Activated CD8-positive, alpha-beta memory T cell treated with anti-CD3 and anti-CD28 coated beads for 4 hours (primary cell): ENCODE measurements around the gene SLC35F6.
"Not testable (repeated sequence)": the region's sequence is repeated elsewhere in the genome, so short reads cannot be mapped to it uniquely, and the experiment has no call there.

ENCODE experiments used
- DNase-seq, 2 donors: peaks; one replicate each; pipeline ENCODE4 v3.0.0-alpha.2; 2020; ENCODE audit warnings: low read depth in 2 of 2

SLC35F6 gene

DNA sequence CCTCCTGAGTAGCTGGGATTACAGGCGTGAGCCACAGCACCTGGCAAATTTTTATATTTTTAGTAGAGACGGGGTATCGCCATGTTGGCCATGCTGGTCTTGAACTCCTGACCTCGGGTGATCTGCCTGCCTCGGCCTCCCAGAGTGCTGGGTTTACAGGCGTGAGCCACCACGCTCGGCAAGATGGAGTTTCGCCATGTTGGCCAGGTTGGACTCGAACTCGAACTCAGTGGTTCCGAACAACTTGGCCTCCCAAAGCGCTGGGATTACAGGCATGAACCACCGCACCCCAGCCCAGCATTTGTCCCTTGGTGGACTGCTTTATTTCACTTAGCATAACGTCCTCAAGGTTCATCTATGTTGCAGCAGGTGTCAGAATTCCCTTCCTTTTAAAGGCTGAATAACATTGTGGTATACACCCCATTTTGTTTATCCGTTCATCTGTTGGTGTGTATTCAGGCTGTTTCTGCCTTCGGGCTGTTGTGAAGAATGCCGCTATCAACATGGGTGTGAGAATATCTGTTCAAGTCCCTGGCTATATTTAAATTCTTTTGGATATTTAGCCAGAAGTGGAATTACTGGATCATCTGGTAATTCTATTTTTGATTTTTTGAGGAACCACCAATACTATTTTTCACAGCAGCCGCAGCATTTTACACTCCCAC is 20.6 kb downstream of the SLC35F6 start:
- DNase-seq = no peak

DNA sequence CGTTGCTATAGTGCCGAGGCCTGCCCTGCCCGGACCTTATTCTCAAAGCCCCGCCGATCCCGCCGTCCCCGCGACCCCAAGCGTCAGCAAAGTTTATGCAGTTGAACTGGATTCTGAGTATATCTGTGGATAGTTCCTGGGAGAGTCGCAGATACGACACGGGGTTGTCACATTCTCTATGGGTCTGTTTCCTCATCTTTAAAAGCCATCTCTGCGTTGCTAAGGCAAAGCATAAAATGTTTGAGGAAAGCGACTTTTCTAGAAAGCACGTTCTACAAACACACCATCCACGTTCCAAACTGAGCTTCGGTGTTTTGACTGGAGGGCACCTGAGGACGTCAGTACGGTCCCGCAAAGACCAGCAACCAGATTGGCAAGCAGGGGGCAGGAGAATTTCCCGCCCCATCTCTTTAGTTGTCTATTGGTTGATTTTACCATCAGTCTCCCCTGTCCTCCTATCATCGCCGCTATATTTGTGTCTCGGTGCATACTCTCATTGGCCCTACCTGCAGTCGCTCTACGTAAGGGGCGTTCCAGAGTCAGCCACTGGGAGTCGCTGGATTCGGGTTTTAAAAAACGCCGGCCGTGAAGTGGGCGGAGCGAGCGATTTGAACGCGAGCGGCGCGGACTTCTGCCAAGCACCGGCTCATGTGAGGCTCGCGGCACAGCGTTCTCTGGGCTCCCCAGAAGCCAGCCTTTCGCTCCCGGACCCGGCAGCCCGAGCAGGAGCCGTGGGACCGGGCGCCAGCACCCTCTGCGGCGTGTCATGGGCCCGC is 21.5 kb downstream of the SLC35F6 start, which contains the start of gene CENPA:
Gene CENPA (plus strand): TSS at position 626 of the 776 bp plus-strand sequence. CDS start 141 bp downstream, at position 767.
- peak; percentile 89 to 91 for DNase-seq

DNA sequence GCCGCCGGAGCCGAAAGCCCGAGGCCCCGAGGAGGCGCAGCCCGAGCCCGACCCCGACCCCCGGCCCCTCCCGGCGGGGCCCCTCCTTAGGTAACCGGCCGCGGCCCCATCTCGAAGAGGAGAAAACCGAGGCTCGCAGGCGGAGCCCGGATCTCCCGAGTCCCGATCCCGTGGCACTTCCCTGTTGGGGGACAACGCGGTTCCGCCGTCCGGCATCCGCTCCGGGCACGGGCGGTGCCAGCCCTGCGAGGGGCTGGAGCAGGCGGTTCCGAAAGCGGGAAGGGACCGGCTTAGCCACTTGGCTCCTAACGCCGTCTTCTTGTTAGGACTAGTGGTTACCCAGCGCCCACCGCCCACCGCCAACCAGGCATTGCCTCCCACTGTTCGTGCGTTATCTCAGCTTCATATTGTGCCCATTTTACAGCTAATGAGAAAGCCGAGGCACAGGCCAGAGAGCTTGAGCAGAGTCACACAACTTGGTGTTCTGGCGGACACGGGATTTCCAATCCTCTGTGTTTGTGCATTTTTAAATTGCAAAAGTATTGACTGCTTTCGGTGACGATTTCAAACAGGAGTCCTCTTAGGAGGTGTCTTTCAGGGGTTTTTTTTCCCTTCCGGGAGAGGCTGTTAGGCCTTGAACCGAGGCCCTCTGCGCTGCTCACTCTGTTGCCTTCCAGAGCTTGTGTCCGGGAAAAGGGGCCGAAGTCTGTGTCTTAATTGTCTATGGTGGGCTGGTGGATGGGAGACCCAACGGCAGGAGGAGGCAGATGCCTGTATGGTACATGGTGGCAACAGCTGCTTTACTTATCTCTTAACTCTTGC is 22.3 kb downstream of the SLC35F6 start:
- no peak for DNase-seq

DNA sequence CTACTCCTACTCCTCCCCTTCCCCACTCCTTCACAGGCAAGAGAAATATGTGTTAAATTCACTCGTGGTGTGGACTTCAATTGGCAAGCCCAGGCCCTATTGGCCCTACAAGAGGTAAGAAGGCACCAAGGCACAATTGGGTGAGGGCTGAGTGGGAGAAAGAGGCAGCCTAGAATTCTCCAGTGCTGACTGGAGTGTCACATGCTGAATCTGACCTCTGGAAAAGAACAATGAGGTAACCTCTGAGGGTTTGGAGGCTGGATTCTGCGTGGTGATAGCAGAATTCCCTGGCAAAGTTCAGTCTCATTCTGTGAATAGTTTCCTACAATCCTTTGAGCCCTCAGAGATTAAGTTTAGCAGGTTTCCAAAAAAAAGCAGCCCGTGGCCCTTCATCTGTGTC is 28.6 kb downstream of the SLC35F6 start:
- no peak for DNase-seq

DNA sequence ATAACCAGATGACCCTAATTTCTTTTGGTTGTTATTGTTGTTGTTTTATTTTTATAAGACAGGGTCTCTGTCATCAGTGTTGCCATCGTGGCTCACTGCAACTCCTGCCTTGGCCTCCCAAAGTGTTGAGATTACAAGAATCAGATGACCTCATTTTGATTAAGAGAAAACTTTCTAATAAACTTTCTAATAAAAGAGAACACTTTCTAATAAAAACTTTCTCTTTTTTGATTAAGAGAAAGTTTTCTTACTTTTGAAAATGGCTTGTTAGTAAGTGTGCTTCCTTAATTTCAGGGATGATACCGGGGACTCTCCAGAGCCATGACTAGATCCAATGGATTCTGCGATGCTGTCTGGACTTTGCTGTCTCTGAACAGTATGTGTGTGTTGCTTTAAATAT is 29.4 kb downstream of the SLC35F6 start:
- no peak for DNase-seq

- DNase-seq = not testable (repeated sequence)
Measured at GRCh38 chr2:26795135-26795534, 31.1 kb downstream of the SLC35F6 start.

- no peak for DNase-seq
Measured at GRCh38 chr2:26801328-26801727, 37.2 kb downstream of the SLC35F6 start.

- no peak for DNase-seq
Measured at GRCh38 chr2:26801796-26802195, 37.7 kb downstream of the SLC35F6 start.

DNA sequence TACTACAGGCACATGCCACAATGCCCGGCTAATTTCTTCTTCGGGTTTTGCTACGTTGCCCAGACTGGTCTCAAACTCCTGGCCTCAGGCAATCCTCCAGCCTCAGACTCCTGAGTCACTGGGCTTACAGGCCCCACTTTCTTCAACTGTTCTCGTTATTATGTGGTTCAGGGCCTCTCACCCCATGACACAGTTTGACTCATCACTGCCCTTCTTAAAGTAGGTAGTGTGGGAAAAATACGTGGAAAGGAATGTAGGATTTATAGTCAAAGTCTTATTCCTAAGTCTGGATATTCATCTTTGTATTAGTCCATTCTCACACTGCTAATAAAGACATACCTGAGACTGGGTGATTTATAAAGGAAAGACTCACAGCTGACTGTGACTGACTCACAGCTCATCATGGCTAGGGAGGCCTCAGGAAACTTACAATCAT is 41.2 kb downstream of the SLC35F6 start:
- DNase-seq = no peak

- DNase-seq = no peak
Measured at GRCh38 chr2:26807788-26808460, 43.8 kb downstream of the SLC35F6 start.

- DNase-seq = no peak
Measured at GRCh38 chr2:26809211-26809610, 45.1 kb downstream of the SLC35F6 start.

DNA sequence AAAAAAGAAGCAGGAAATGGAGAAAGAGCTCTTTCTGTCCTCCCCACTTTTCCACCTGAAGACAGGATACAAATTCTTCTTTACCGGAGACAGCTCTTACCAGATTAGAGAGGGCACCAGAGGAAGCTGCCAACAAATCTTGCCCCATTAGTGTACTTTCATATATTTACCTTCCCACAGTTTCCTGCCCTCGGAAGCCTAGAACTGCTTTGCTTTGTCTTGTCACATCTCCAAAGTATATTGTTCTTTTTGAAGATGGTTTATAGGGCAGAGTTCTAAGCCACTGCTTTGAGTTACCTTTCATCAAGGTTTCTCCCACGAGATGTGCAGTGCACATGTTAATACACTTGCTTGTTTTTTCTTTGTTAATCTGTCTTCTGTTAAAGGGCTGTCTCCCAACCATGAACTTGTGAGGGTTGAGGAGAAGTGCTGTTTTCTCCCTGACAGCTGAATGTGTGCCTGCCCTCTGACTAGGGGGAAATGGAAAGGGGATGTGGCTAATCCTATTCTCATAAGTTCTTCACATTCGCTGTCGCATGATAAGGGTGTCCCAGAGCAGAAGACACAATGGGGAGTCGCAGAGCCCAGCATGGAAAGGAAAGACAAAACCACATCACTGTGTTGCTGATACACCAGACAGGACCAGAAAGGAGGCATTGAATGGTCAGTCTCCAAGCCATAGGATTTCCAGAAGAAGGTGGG is 45.9 kb downstream of the SLC35F6 start:
- DNase-seq = no peak

GRCh38 chr2:26811261-26811660 is 47.2 kb downstream of the SLC35F6 start:
- DNase-seq = no peak

GRCh38 chr2:26811791-26812694 is 48.0 kb downstream of the SLC35F6 start:
- no peak for DNase-seq

GRCh38 chr2:26812731-26813130 is 48.6 kb downstream of the SLC35F6 start:
- no peak for DNase-seq

GRCh38 chr2:26814072-26814765 is 50.1 kb downstream of the SLC35F6 start:
- not testable (repeated sequence) for DNase-seq

DNA sequence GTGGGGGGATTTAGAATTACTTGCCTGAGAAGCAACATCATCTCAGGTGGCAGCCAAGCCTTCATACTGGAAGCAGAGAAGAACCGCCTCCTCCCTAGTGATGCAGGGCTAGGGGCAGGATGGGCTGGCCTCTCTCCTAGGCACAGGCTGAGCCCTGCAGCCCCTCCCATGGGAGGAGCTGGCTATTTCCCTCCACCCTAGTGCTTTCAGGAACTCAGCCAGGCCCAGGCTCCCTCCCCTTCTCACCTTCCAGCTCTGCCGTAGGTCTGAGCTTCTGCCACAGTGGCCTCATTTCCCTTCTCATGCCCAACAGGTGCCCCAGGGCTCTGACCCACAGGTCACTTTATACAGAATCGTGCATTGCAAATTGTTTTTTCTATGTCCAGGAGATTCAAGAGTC is 52.8 kb downstream of the SLC35F6 start:
- no peak for DNase-seq

GRCh38 chr2:26818255-26818654 is 54.2 kb downstream of the SLC35F6 start:
- DNase-seq = no peak

GRCh38 chr2:26818972-26819371 is 54.9 kb downstream of the SLC35F6 start:
- DNase-seq = no peak
